HepG2 (cell line): ENCODE measurements around the gene CACNA1I.

Source experiments
- CTCF ChIP-seq: sonication (generic); formaldehyde crosslinking; IDR thresholded peaks from 2 replicates; pipeline ENCODE4 v1.5.0; 2020; ENCODE audit warnings: mild to moderate bottlenecking, missing genetic modification reagents, moderate library complexity
- POLR2A ChIP-seq, 2 experiments: IDR thresholded peaks; 2 replicates each; pipeline ENCODE4 v1.6.1; 2011; ENCODE audit warnings: low read depth in 2 of 2, low read length in 2 of 2, mild to moderate bottlenecking in 1 of 2, moderate library complexity in 1 of 2; ENCODE audit not compliant: insufficient read depth in 1 of 2

- TF ChIP-seq CTCF (CRISPR knock-in tag): no peak
- TF ChIP-seq POLR2A (IDR thresholded peaks at IDR 0.05; ENCODE audit: insufficient read depth in 1 of 2, low read depth in 2 of 2, low read length in 2 of 2): no peak
Measured at GRCh38 chr22:39553429-39553828, 17.1 kb upstream of the CACNA1I start.
